Measurements from ENCODE around the gene IL1R2.

Gene IL1R2

GRCh38 chr2:101993772-101994171 is 2.0 kb downstream of the IL1R2 start:
- DNase-seq (ENCODE audit: low read depth) = no peak
- no peak overlapping the region for H3K4me3 ChIP-seq (ENCODE audit: low read depth, low read length)
- TF ChIP-seq CTCF (IDR thresholded peaks at IDR 0.05; ENCODE audit: low read depth, low read length, missing control alignments) = no peak
- in situ Hi-C loops (cut with HindIII; ENCODE audit: low sequenced_read_pairs) = no loop called here

- DNase-seq (ENCODE audit: low read depth) = no peak
- TF ChIP-seq CTCF (IDR thresholded peaks at IDR 0.05; ENCODE audit: low read depth, low read length, missing control alignments) = no peak
- no peak overlapping the region for H3K4me3 ChIP-seq (ENCODE audit: low read depth, low read length)
- in situ Hi-C loops (cut with HindIII; ENCODE audit: low sequenced_read_pairs) = no loop called here
Measured at GRCh38 chr2:101995019-101995418, 3.3 kb downstream of the IL1R2 start.

GRCh38 chr2:101995804-101996203 is 4.0 kb downstream of the IL1R2 start:
- TF ChIP-seq CTCF (IDR thresholded peaks at IDR 0.05; ENCODE audit: low read depth, low read length, missing control alignments) = no peak
- no peak for DNase-seq (ENCODE audit: low read depth)
- in situ Hi-C loops (cut with HindIII; ENCODE audit: low sequenced_read_pairs) = no loop called here
- H3K4me3 ChIP-seq (ENCODE audit: low read depth, low read length) = no peak overlapping the region

- DNase-seq (ENCODE audit: low read depth) = no peak
- no peak for TF ChIP-seq CTCF (IDR thresholded peaks at IDR 0.05; ENCODE audit: low read depth, low read length, missing control alignments)
- no peak overlapping the region for H3K4me3 ChIP-seq (ENCODE audit: low read depth, low read length)
- in situ Hi-C loops (cut with HindIII; ENCODE audit: low sequenced_read_pairs) = no loop called here
Measured at GRCh38 chr2:101998556-101998895, 6.8 kb downstream of the IL1R2 start.

- DNase-seq (ENCODE audit: low read depth) = no peak
- in situ Hi-C loops (cut with HindIII; ENCODE audit: low sequenced_read_pairs) = no loop called here
- no peak overlapping the region for H3K4me3 ChIP-seq (ENCODE audit: low read depth, low read length)
- TF ChIP-seq CTCF (IDR thresholded peaks at IDR 0.05; ENCODE audit: low read depth, low read length, missing control alignments) = no peak
Measured at GRCh38 chr2:101998896-101999789, 7.4 kb downstream of the IL1R2 start.

- no peak for DNase-seq (ENCODE audit: low read depth)
- TF ChIP-seq CTCF (IDR thresholded peaks at IDR 0.05; ENCODE audit: low read depth, low read length, missing control alignments) = no peak
- in situ Hi-C loops (cut with HindIII; ENCODE audit: low sequenced_read_pairs) = no loop called here
Measured at GRCh38 chr2:102000012-102000411, 8.3 kb downstream of the IL1R2 start.

More at GRCh38 chr2:102000012-102000411, 8.3 kb downstream of the IL1R2 start:
- no peak overlapping the region for H3K4me3 ChIP-seq (ENCODE audit: low read depth, low read length)

Data from astrocyte of the cerebellum (primary cell).